Fibroblast of the aortic adventitia (primary cell): Measurements from ENCODE around the gene SIGLEC9. TPM values are rescaled to one million over a fixed set of nuclear protein-coding genes. Genes with fewer than 3 reads are reported as not detected.

Experiments used
- DNase-seq: peaks from one replicate; pipeline ENCODE4 v3.0.0-alpha.2; 2010; ENCODE audit warnings: low read depth
- H3K4me3 ChIP-seq: 2 replicates; pipeline ENCODE4 v1.5.1; 2011; ENCODE audit warnings: low read depth, mild to moderate bottlenecking, control low read depth, low read length, moderate library complexity
- CTCF ChIP-seq: IDR thresholded peaks from 2 replicates; pipeline ENCODE4 v1.5.1; 2011; ENCODE audit warnings: mild to moderate bottlenecking, low read length, control low read depth, inconsistent platforms; ENCODE audit not compliant: insufficient read depth
- total RNA-seq: library from RNA; depleted of rRNA; stranded (reverse); fragments of >200 nt; gene quantifications from 2 replicates; pipeline ENCODE4 v1.2.3, GENCODE V29; 2012; ENCODE audit warnings: low replicate concordance

SIGLEC9 gene
- total RNA-seq, 1 donor, result 0.09 TPM

- DNase-seq, result peak; percentile 53
- peak; percentile 73 for TF ChIP-seq CTCF
- H3K4me3 ChIP-seq, result no peak overlapping the region
Measured at GRCh38 chr19:51097166-51097738, 27.5 kb upstream of the SIGLEC9 start.

GRCh38 chr19:51097796-51098195 is 26.9 kb upstream of the SIGLEC9 start:
- DNase-seq, result no peak
- H3K4me3 ChIP-seq, result no peak overlapping the region
- no peak for TF ChIP-seq CTCF

- TF ChIP-seq CTCF, result no peak
- H3K4me3 ChIP-seq, result no peak overlapping the region
- no peak for DNase-seq
Measured at GRCh38 chr19:51098365-51099046, 26.2 kb upstream of the SIGLEC9 start.

GRCh38 chr19:51099047-51099382 is 25.7 kb upstream of the SIGLEC9 start:
- TF ChIP-seq CTCF, result no peak
- DNase-seq, result no peak
- H3K4me3 ChIP-seq, result no peak overlapping the region

- TF ChIP-seq CTCF, result no peak
- DNase-seq, result no peak
- H3K4me3 ChIP-seq, result no peak overlapping the region
Measured at GRCh38 chr19:51100601-51101000, 24.1 kb upstream of the SIGLEC9 start.

GRCh38 chr19:51101171-51101865 is 23.4 kb upstream of the SIGLEC9 start:
- DNase-seq, result no peak
- TF ChIP-seq CTCF, result no peak
- no peak overlapping the region for H3K4me3 ChIP-seq
